Peyer's patch (tissue), 4 donors: ENCODE results near the gene CDKL5. TPM values are rescaled to one million over a fixed set of nuclear protein-coding genes. Genes with fewer than 3 reads are reported as not detected.
"Not testable (repeated sequence)": the region's sequence is repeated elsewhere in the genome, so short reads cannot be mapped to it uniquely, and the experiment has no call there.

Experiments
- DNase-seq, 3 donors: peaks; one replicate each; pipeline ENCODE4 v3.0.0-alpha.2; 2017 to 2019
- H3K27ac ChIP-seq, 4 donors: fragments of 200-600 bp; sonication (generic); one replicate each; pipeline ENCODE4 v1.5.1; 2016 to 2019
- H3K27me3 ChIP-seq, 2 donors: fragments of 200-600 bp; sonication (generic); one replicate each; pipeline ENCODE4 v1.5.1; 2019
- H3K36me3 ChIP-seq, 3 donors: fragments of 200-600 bp; sonication (generic); one replicate each; pipeline ENCODE4 v1.5.1; 2016 to 2019
- H3K4me1 ChIP-seq, 4 donors: fragments of 200-600 bp; sonication (generic); one replicate each; pipeline ENCODE4 v1.5.1; 2016 to 2019
- H3K4me3 ChIP-seq, 4 donors: fragments of 200-600 bp; sonication (generic); 1 replicate in 3 of 4; 2 replicates in 1 of 4; pipeline ENCODE4 v1.5.1; 2016 to 2019; ENCODE audit warnings: mild to moderate bottlenecking in 1 of 4
- H3K9me3 ChIP-seq, 4 donors: fragments of 200-600 bp; sonication (generic); one replicate each; pipeline ENCODE4 v1.5.1; 2016 to 2019; ENCODE audit warnings: mild to moderate bottlenecking in 1 of 4
- CTCF ChIP-seq, 6 experiments: fragments of 450-650 bp in 4 of 6; fragments of 200-600 bp in 2 of 6; sonication (generic) in 1 of 6; IDR thresholded peaks; one replicate each; pipeline ENCODE4 v1.5.1; 2017 to 2019; ENCODE audit warnings: antibody characterized with exemption in 6 of 6, mild to moderate bottlenecking in 3 of 6, moderate library complexity in 1 of 6
- POLR2A ChIP-seq, 2 donors: fragments of 450-650 bp; IDR thresholded peaks; one replicate each; pipeline ENCODE4 v1.5.1; 2017; ENCODE audit warnings: antibody characterized with exemption in 2 of 2, mild to moderate bottlenecking in 2 of 2, moderate library complexity in 2 of 2
- total RNA-seq, 4 donors: library from RNA; depleted of rRNA; stranded (reverse); fragments of >200 nt; gene quantifications; one replicate each; pipeline ENCODE4 v1.1.0, GENCODE V29; 2016

Gene CDKL5
- total RNA-seq, 4 donors from 2014 or later: 1.4 to 3.3 (median 2.5) TPM

- no peak for DNase-seq
- no peak for TF ChIP-seq CTCF (IDR thresholded peaks at IDR 0.05)
- TF ChIP-seq POLR2A (IDR thresholded peaks at IDR 0.05): no peak
- H3K4me3 ChIP-seq: no peak overlapping the region
- no peaks in the 10 kb centered on the region for H3K27me3 ChIP-seq
- no peaks in the 10 kb centered on the region for H3K36me3 ChIP-seq
- H3K9me3 ChIP-seq: no peaks in the 10 kb centered on the region
- no peaks in the 10 kb centered on the region for H3K4me1 ChIP-seq
- no peak overlapping the region for H3K27ac ChIP-seq
These were observed 150.3 kb downstream of the CDKL5 start for GRCh38 chrX:18575744-18576143.

- Histone ChIP-seq H3K36me3 (no peaks in the 10 kb centered on the region), H3K9me3 (no peaks in the 10 kb centered on the region), H3K27ac (no peak overlapping the region), H3K4me3 (no peak overlapping the region), H3K27me3 (no peaks in the 10 kb centered on the region), H3K4me1 (no peaks in the 10 kb centered on the region)
- DNase-seq: no peak
- TF ChIP-seq POLR2A (IDR thresholded peaks at IDR 0.05) (no peak), CTCF (IDR thresholded peaks at IDR 0.05) (no peak)
These were observed 152.0 kb downstream of the CDKL5 start for GRCh38 chrX:18577400-18577799.

GRCh38 chrX:18578546-18578945 is 153.1 kb downstream of the CDKL5 start:
- Histone ChIP-seq H3K9me3 (no peaks in the 10 kb centered on the region), H3K27me3 (no peaks in the 10 kb centered on the region), H3K36me3 (no peaks in the 10 kb centered on the region), H3K27ac (no peak overlapping the region), H3K4me3 (no peak overlapping the region), H3K4me1 (no peaks in the 10 kb centered on the region)
- DNase-seq: no peak
- TF ChIP-seq CTCF (IDR thresholded peaks at IDR 0.05) (no peak), POLR2A (IDR thresholded peaks at IDR 0.05) (no peak)

GRCh38 chrX:18579495-18579894 is 154.1 kb downstream of the CDKL5 start:
- Histone ChIP-seq H3K36me3 (no peaks in the 10 kb centered on the region), H3K4me1 (no peaks in the 10 kb centered on the region)
- no peak for TF ChIP-seq CTCF (IDR thresholded peaks at IDR 0.05)
- TF ChIP-seq POLR2A (IDR thresholded peaks at IDR 0.05): no peak

GRCh38 chrX:18582910-18583493 is 157.6 kb downstream of the CDKL5 start:
- H3K27me3 ChIP-seq: no peaks in the 10 kb centered on the region
- no peak overlapping the region for H3K4me3 ChIP-seq
- no peaks in the 10 kb centered on the region for H3K9me3 ChIP-seq
- no peak for TF ChIP-seq POLR2A (IDR thresholded peaks at IDR 0.05)
- no peak for TF ChIP-seq CTCF (IDR thresholded peaks at IDR 0.05)
- no peaks in the 10 kb centered on the region for H3K4me1 ChIP-seq
- no peak for DNase-seq
- H3K36me3 ChIP-seq: no peaks in the 10 kb centered on the region
- no peak overlapping the region for H3K27ac ChIP-seq

More at GRCh38 chrX:18579495-18579894, 154.1 kb downstream of the CDKL5 start:
- no peaks in the 10 kb centered on the region for H3K27me3 ChIP-seq
- no peaks in the 10 kb centered on the region for H3K9me3 ChIP-seq
- DNase-seq: no peak
- no peak overlapping the region for H3K27ac ChIP-seq
- no peak overlapping the region for H3K4me3 ChIP-seq

GRCh38 chrX:18589292-18589691 is 163.9 kb downstream of the CDKL5 start:
- H3K4me1 ChIP-seq, H3K36me3 ChIP-seq, H3K27ac ChIP-seq, H3K4me3 ChIP-seq, H3K9me3 ChIP-seq, H3K27me3 ChIP-seq, DNase-seq: not testable (repeated sequence)
